HG02642 (cell line): ENCODE results near the gene ZNF132.
"Not testable (repeated sequence)": the region's sequence is repeated elsewhere in the genome, so short reads cannot be mapped to it uniquely, and the experiment has no call there.

Experiments used
- ATAC-seq: cut with Tn5 transposase; IDR thresholded peaks from one replicate; pipeline ENCODE4 v1.9.1; 2021; ENCODE audit warnings: mild to moderate bottlenecking; ENCODE audit not compliant: unreplicated experiment, poor library complexity

Gene ZNF132

DNA sequence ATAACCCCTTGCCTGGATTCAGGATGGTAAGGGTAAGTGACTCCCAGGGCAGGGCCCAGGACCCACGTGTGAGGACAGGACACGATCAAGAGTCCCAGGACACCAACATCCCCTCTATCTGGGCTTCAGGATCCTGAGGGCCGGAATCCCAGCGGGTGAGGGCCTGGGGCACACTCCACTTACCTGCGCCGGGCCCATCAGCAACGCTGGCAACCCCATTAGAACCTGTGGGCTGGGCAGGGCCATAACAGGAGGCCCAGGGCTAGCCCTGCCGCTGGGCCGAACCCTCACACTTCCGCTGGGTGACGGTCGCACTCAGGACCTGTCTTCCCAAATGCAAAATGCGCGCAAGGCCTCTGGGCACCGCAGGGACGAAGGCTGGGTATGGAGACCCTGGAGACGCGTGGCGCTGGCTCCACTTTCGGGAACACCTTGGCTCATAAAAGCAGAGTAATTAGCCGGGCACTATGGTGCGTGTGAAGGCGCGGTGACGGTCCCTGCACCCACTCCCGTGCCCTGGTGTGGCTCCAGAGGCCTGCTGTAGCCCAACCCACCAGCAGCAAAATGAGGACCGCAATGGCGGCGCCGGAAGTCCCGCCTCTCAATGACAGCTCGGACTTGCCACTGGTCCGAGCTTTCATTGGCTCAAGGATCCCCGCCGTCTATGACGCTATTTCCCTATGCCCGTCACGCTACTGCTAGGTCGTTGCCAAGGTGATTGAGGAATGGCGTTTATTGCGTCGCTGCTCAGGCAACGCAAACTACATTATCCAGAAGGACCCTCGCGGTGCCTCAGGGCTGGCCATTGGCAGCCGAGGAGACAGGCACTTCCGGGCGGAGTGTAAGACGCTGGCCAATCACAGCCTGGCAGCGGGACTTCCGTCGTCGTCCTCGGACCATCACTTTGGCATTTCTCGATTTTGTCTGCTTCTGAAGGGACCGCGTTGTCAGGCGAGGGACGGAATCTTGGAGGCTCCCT, at the start of gene ZNF132:
Gene ZNF132, minus strand, starts transcription at position 578 of the 979 bp plus-strand sequence. Its CDS starts 332 bp downstream, at position 246.
- ATAC-seq, result peak; percentile 96

DNA sequence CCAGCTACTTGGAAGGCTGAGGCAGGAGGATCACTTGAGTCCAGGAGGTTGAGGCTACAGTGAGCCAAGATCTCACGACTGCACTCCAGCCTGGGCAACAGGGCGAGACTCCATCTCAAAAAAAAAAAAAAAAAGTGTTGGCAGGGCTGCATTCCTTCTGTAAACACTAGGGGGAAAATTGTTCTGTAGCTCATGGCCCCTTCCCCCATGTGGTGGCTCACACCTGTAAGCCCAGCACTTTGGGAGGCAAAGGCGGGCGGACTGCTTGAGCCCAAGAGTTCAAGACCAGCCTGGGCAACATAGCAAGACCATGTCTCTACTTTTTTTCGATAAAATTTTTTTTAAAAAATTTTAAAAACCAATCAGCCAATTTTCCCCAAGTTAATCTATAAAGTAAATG, 44.4 kb upstream of the ZNF132 start:
- ATAC-seq, result not testable (repeated sequence)

GRCh38 chr19:58483776-58484175, 43.8 kb upstream of the ZNF132 start:
- ATAC-seq, result no peak

DNA sequence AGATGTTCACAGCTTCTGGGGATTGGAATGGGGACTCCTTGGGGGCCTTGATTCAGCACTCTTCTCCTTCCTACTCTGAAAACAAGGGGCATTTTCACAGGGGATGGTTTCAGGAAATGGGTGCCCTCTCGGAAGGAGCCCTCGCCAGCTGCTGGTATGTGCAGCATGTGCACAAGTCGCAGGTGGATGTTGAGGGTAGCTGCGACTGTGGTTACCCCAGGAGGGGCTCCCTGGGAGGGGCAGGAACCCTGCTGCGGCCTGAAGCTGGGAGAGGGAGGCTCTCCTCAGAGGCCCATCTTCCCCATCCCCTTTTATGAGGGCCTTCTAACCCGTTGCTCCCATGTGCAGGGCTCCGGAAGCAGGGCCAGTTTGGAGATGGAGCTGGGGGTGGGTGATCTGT, 42.4 kb upstream of the ZNF132 start:
- no peak for ATAC-seq

DNA sequence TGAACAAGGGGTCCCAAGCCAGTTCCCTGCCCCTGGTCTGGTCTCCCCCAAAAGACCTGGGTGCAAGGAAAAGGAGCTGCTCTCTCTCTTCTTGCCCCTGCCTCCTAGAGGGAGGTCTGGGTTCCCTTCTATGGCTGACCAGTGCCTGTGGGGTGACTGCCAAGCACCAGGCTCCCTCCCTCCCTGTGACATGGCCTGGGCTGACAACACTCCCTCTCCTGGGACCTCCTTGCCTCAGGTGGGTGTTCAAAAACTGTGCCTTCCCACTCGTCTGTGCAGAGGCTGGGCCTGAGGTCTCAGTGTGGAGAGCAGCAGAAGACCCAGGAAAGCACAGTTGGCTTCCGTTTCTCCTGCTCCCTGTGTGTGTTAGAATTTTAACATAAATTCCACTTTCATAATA, 40.9 kb upstream of the ZNF132 start:
- no peak for ATAC-seq

- no peak for ATAC-seq
Observed at GRCh38 chr19:58480481-58480830, 40.5 kb upstream of the ZNF132 start.

DNA sequence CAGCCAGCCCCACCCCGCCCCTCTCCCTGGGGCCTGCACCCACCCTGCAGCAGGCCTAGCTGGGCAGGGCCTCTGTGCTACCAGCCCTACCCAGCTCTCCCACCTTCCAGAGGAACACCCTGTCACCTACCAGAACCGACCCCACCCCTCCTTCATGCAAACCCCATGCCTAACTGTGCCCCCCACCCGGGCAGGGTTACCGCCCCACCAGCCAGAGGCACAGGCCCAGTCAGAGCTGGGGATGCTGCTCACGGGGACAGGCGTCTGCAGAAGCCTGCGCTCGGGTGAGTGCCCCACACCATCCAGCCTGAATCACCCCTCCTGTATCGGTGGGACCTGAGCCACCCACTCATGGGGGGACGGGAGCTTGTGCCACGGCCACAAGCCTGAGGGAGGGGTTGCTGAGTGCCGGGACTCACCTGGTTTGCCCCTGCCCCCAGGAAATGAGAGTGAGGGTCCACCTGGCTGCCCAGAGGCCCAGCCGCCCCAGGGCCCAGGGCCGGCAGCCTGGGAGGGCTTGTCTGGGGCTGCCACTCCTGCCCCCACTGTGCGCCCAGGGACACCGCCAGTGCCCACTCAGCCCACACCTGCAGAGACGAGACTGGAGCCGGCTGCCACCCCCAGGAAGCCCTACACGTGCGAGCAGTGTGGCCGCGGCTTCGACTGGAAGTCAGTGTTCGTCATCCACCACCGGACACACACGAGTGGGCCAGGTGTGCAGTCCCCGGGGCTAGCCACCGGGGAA, 40.0 kb upstream of the ZNF132 start:
- ATAC-seq, result no peak

DNA sequence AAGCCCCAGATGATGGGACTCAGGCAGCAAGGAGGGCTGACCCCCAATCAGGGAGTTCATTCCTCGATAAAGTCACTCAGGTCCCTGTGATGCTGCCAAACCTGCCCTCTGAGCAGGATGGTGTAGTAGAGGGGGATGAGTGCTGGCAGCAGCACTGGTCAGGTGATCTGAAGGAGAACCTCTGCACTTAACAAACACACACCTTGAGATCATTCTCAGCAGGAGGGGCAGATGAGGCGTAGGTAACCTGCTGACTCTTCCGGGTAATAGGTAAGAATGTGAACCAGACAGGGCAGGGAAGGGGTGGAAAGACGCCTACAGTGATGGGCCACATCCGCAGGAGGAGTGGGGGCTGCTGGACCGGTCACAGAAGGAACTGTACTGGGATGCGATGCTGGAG, 39.4 kb upstream of the ZNF132 start:
- ATAC-seq, result no peak

- no peak for ATAC-seq
Observed at GRCh38 chr19:58477871-58478270, 37.9 kb upstream of the ZNF132 start.

DNA sequence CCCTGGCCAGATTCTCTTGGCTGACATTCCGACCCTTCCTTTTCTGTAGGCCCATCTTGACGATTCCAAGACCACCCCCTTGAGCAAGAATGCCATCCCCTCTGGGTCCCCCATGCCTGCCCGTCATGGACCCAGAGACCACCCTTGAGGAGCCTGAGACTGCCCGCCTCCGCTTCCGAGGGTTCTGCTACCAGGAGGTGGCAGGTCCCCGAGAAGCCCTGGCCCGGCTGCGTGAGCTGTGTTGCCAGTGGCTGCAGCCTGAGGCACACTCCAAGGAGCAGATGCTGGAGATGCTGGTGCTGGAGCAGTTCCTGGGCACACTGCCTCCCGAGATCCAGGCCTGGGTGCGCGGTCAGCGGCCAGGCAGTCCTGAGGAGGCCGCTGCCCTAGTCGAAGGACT, 37.2 kb upstream of the ZNF132 start:
- no peak for ATAC-seq

GRCh38 chr19:58476498-58477015, 36.6 kb upstream of the ZNF132 start:
- no peak for ATAC-seq

DNA sequence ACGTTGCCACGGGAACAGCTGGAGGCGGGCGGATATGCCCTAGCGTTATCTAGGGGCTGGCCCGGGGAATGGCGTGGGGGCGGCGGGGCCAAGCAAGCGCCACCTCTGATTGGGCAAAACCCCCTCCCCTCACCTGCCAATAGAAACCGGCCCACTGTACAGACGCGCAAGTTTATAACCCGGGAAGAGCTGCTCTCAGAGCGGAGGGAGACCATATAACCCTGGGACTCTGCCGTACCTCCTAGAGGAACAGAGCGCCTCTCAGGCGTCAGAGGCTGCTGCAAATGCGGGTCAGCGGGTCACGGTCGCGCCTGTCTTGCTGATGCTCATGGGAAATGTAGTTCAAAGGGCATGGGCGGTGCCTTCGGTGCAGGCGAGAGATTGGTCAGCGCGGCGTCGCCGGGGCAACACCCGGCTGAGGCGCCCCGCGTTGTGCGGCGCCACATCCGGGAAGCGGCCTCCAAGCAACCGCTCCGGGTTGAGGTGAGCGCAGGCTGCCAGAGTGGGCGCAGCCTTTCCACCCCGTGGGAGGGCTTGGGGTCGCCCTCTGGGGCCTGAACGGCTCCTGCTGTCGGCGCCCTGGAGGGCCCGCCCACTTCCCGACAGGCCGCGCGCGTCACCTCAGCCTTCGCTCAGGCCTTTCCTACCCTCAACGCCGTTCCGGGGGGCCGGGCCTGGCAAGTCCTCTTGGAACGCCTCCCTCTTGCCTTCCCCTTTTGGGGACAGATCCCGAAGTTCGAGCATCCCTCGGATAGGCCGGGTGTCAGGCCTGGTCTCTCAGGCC, 36.0 kb upstream of the ZNF132 start, which contains the start of gene ZNF446:
Gene ZNF446, plus strand, starts transcription at position 639 of the 784 bp plus-strand sequence. CDS start 867 bp downstream, outside the sequence.
- peak; percentile 84 for ATAC-seq

- no peak for ATAC-seq
Observed at GRCh38 chr19:58474997-58475713, 35.2 kb upstream of the ZNF132 start.

DNA sequence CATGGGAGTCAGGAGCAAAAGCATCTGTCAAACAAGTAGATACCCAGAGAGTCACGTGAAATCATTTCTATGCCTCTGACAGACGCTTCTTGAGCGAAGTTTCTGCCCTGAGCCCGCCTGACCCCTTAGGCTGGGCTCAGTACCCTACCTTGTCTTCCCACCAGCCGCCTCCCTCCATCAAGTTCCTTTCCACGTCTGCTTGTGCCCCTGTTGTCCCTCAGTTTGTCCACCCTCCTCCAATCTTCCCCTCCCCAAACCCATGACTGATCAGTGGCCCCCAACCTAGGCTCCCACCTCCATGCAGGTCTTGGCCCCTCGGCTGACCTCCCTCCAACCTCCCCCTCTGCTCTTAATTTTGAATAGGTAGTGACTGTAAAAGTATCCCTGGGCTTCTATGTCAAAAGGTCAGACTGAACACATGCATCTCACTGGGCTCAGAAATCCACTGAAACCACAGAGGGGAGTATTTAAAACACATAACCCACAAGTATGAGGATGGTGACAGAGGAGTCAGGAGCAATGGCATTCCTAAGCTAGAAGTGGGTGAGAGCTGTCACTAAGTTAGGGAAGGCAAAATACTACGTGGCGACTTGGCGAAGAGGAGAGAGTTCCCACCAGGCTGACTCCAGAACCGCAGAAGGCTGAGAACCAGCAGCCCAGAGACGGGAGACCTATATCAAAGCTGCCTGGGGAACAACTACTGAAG, 34.5 kb upstream of the ZNF132 start:
- no peak for ATAC-seq

DNA sequence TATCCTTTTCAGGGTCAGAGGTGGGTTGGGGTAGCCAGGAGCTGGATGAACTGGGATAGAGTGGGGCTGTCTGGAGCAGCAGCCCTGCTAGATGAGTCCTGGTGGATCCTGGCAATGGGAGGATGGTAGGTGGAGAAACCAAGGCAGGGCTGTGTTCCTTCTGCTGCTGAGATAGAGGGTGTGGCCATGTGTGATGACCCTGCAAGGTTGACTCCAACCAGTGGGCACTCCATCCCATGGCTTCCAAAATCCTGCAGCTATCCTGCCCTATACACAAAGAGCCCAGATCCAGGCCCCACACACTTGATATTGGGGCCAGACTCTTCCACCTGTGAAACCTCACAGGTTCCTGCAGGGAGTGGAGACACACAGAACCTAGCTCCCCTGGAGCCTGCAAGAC, 33.8 kb upstream of the ZNF132 start:
- ATAC-seq, result no peak

GRCh38 chr19:58471736-58472135, 31.8 kb upstream of the ZNF132 start:
- ATAC-seq, result no peak

- not testable (repeated sequence) for ATAC-seq
Observed at GRCh38 chr19:58470837-58471543, 31.0 kb upstream of the ZNF132 start.

GRCh38 chr19:58469241-58470013, 29.5 kb upstream of the ZNF132 start:
- no peak for ATAC-seq
